H1 (cell line): ENCODE measurements around the gene IL4. TPM values are rescaled to one million over a fixed set of nuclear protein-coding genes. Genes with fewer than 3 reads are reported as not detected.

Source experiments
- ATF2 ChIP-seq: IDR thresholded peaks from 2 replicates; pipeline ENCODE4 v1.6.1; 2012; ENCODE audit warnings: low read length, inconsistent platforms
- CHD7 ChIP-seq: fragments of 300-600 bp; sonication (generic); IDR thresholded peaks from 2 replicates; pipeline ENCODE4 v1.7.1; 2012; ENCODE audit warnings: low read length, moderate library complexity, mild to moderate bottlenecking, inconsistent platforms; ENCODE audit not compliant: insufficient replicate concordance
- EZH2 ChIP-seq: fragments of 200-600 bp; sonication (generic); IDR thresholded peaks from 2 replicates; pipeline ENCODE4 v1.7.1; 2012; ENCODE audit warnings: low read depth, mild to moderate bottlenecking, moderate library complexity, low read length, inconsistent platforms; ENCODE audit not compliant: severe bottlenecking
- MAFK ChIP-seq: IDR thresholded peaks from 2 replicates; pipeline ENCODE4 v1.6.1; 2012; ENCODE audit warnings: low read depth, mild to moderate bottlenecking, improper control_type of control experiment, low read length
- MAX ChIP-seq: IDR thresholded peaks from 2 replicates; pipeline ENCODE4 v1.6.1; 2012; ENCODE audit warnings: inconsistent platforms
- PHF8 ChIP-seq: fragments of 200-600 bp; sonication (generic); conservative IDR thresholded peaks from 2 replicates; pipeline ENCODE4 v1.7.1; 2012; ENCODE audit warnings: low read depth, mild to moderate bottlenecking, inconsistent platforms, low read length, moderate library complexity
- RNF2 ChIP-seq: fragments of 200-900, 300-1000 bp; sonication (generic); IDR thresholded peaks from 2 replicates; pipeline ENCODE4 v1.7.1; 2016; ENCODE audit warnings: borderline replicate concordance, low read depth, mild to moderate bottlenecking, antibody characterized with exemption, low read length; ENCODE audit not compliant: poor library complexity, severe bottlenecking; ENCODE audit errors: missing control alignments
- RXRA ChIP-seq: IDR thresholded peaks from 2 replicates; pipeline ENCODE4 v1.6.1; 2011; ENCODE audit warnings: low read depth, mild to moderate bottlenecking, low read length, moderate library complexity; ENCODE audit not compliant: insufficient read depth
- TAF1 ChIP-seq: IDR thresholded peaks from 2 replicates; pipeline ENCODE4 v1.6.1; 2011; ENCODE audit warnings: mild to moderate bottlenecking, low read depth, low read length
- polyA plus RNA-seq, 7 experiments: library from polyadenylated mRNA; depleted of rRNA in 3 of 7; stranded (reverse) in 5 of 7; unstranded in 2 of 7; fragments of >200 nt in 5 of 7; fragments of 200-250 nt in 2 of 7; gene quantifications; 1 replicate in 5 of 7; 2 replicates in 1 of 7; 4 replicates in 1 of 7; pipeline versions ENCODE4 v1.2.1 to v1.2.3, GENCODE V29; 2011 to 2013; ENCODE audit warnings: missing spikeins in 2 of 7, mixed read lengths in 2 of 7
- total RNA-seq: library from RNA; stranded (reverse); fragmentation: NEBNext Ultra II Directional; extraction: Animal tissue kit (Norgen Biotek cat#: 25700); gene quantifications from 2 replicates; pipeline ENCODE4 v1.2.1, GENCODE V29; 2021

Gene IL4
- total and polyA plus RNA-seq, 2 of the 8 experiments (the other 6 are each of a cell fraction or from before 2014, with no cell fraction given) = not detected

- TF ChIP-seq CHD7 (no peak), MAX (no peak), MAFK (no peak), PHF8 (no peak), RXRA (no peak), TAF1 (no peak), ATF2 (no peak), EZH2 (no peak), RNF2 (no peak)
These were observed 10.7 kb downstream of the IL4 start (continued) for GRCh38 chr5:132684491-132684890.
